ENCODE results near the gene UGT1A9.

UGT1A9 gene

DNA sequence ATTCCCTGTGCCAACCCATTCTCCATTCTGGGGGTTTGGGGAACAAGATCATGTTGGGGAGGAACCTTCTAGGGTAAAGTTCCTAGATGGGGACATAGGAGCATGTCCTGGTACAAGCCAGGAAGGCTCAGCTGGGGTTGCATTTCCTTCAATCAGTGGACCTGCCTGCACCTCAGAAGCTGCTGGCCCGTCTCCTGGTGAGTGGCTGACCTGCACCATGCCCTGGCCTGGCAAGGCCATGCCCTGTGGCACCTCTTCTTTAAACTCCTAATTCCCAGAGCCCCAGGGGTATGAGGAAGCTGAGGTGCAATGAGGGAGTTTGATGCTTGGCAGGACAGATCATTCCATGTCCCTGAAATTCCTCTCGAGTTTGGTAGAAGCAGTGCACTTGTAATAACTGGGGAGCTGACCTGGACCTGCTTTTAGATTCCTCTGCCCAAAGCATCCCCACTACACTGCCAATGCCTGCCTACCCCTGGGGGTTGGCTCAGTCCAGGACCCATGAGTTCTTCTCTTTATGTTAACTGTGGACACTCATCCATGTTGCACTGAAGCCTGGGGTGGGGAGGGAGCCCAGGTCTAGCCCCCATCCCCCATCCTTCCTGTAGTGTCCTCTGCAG lies 131.7 kb downstream of the UGT1A9 start:
- no peak for DNase-seq (ENCODE audit: low read depth)
- H3K4me3 ChIP-seq (ENCODE audit: low read length): no peak overlapping the region
- TF ChIP-seq, protein P1, sequence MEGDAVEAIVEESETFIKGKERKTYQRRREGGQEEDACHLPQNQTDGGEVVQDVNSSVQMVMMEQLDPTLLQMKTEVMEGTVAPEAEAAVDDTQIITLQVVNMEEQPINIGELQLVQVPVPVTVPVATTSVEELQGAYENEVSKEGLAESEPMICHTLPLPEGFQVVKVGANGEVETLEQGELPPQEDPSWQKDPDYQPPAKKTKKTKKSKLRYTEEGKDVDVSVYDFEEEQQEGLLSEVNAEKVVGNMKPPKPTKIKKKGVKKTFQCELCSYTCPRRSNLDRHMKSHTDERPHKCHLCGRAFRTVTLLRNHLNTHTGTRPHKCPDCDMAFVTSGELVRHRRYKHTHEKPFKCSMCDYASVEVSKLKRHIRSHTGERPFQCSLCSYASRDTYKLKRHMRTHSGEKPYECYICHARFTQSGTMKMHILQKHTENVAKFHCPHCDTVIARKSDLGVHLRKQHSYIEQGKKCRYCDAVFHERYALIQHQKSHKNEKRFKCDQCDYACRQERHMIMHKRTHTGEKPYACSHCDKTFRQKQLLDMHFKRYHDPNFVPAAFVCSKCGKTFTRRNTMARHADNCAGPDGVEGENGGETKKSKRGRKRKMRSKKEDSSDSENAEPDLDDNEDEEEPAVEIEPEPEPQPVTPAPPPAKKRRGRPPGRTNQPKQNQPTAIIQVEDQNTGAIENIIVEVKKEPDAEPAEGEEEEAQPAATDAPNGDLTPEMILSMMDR (conservative IDR thresholded peaks at IDR 0.05; ENCODE audit: low read depth, low read length): no peak

DNA sequence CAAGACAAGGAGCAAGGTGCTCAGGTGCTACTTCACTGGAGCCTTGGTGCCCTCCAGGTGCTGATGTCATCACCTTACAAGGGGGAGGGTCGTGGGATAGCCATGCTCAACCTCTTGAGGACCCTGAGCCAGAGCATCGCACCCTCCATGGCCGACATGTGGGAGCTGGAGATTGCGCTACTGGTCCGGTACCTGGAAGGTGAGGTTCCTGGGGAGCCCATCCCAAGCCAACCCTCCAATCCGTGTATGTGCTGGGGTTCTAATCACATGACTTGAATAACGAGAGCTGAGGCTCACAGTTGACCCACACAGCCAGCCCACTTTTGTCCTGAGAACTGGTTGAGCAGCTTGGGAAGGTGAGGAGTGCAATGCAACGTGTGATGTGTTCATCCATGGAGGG lies 132.3 kb downstream of the UGT1A9 start:
- TF ChIP-seq, protein P1 (conservative IDR thresholded peaks at IDR 0.05; ENCODE audit: low read depth, low read length): no peak
- no peak overlapping the region for H3K4me3 ChIP-seq (ENCODE audit: low read length)
- DNase-seq (ENCODE audit: low read depth): no peak

DNA sequence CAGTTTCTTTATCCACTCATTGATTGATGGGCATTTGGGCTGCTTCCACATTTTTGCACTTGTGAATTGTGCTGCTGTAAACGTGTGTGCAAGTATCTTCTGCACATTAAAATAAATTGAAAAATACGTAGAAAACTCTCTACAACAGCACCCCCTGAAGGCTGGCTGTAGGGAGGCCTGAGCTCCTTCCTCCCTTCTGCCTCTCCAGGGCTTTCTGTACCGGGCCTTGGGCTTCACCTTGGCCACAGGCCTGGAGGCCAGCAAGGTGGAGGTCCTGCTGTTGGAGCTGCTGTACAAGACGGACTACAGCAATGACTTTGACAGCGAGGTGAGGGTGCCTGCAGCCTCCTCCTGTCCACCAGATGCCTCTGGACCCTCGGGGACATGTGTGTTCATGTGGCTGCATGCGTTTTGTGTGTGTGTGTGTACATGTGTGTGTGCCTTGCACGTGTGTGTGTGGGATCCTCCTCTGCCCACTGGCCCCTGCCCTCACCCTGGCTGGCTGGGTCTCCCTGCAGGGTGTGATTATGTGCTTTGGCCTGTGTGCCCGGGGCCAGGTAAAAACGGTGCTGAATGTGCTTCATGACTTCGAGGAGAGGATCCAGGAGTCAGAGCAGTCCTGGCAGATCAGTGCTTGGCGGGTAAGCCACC lies 135.6 kb downstream of the UGT1A9 start:
- DNase-seq (ENCODE audit: low read depth): no peak
- H3K4me3 ChIP-seq (ENCODE audit: low read length): no peak overlapping the region

DNA sequence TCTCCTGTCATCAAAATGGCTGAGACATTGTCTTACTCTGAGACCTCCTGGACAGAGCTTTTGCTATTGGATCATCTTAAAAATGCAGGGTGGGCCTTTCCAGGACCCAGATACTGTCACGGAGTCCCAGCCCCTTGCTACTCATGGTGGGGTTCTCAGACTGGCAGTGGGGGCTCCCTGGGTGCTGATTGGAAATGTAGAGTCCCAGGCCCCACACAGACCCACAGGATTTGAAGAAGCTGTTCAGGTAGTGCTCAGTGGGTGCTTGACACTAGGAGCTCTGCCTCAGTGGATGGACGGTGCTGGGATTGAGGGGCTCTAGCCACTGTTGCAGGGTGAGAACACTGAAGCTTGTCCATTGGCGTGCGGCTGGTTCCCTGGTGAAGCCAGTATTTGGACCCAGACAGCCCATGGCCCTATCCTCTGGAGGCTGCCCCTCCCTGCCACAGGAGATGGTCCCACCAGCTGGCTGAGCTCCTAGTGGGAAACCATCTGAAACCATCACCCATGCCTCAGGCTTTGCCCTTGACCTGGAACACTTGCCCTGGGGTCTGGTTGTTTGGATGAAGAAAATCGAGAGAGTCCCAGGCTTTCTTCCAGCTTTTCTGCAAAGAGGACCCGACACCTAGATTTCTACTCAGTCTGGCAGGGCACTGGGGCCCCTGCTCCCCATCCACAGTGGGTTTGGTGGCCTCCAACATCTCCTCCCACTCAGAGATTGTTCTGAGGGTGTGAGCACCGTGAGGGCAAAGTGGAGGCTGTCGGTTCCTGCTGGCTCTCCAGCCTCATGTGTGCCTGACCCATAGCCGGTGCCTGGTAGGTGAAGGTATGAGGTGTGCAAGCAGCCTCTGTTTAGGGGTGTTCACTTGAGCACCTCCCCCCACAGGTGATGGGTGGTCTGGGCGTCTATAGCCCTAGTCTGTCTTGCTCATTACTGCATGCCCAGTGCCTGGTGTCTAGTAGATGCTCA lies 136.6 kb downstream of the UGT1A9 start:
- TF ChIP-seq, protein P1 (conservative IDR thresholded peaks at IDR 0.05; ENCODE audit: low read depth, low read length): no peak
- DNase-seq (ENCODE audit: low read depth): no peak
- no peak overlapping the region for H3K4me3 ChIP-seq (ENCODE audit: low read length)

More for the DNA sequence above, 135.6 kb downstream of the UGT1A9 start:
- TF ChIP-seq, protein P1 (conservative IDR thresholded peaks at IDR 0.05; ENCODE audit: low read depth, low read length): no peak

DNA sequence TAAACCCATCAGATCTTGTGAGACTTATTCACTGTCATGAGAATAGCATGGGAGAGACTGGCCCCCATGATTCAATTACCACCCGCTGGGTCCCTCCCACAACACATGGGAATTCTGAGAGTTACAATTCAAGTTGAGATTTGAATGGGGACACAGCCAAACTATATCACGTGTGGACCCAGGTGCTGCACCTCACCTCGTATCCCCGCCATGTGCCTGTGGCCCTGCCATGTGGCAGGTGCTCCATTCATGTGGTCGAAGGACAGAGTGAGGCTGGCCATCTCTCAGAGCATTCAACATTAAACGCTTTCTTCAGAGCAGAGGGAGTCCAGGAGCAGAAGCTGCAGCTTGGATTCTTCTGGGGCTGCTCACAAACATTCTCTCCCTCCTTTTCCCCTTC lies 138.7 kb downstream of the UGT1A9 start:
- DNase-seq (ENCODE audit: low read depth): no peak

DNA sequence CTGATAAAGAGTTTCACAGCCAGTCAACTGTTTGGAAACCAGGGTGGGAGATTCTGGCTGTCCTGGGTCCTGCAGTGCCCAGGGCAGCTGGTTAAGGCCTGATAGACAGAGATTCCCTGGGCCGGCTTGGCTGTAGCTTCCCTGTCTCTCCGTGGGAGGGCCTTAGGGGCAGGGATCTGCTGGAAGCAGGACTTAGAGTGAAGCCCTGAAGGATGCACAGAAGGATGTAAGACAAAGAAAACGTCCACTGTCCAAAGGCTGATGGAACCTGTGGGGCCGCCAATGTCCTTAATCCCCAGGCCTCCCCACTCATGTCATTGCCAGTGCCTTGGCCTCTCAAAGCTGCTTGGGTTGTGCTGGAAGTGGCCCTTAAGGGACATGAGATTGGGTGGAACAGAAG lies 139.4 kb downstream of the UGT1A9 start:
- DNase-seq (ENCODE audit: low read depth): no peak
- TF ChIP-seq, protein P1 (conservative IDR thresholded peaks at IDR 0.05; ENCODE audit: low read depth, low read length): no peak
- no peak overlapping the region for H3K4me3 ChIP-seq (ENCODE audit: low read length)

More for the DNA sequence above, 138.7 kb downstream of the UGT1A9 start:
- H3K4me3 ChIP-seq (ENCODE audit: low read length): no peak overlapping the region
- TF ChIP-seq, protein P1 (conservative IDR thresholded peaks at IDR 0.05; ENCODE audit: low read depth, low read length): no peak
